PFSK-1 (cell line): ENCODE results near the gene SLC27A3.

Experiments
- SIN3A ChIP-seq: IDR thresholded peaks from 2 replicates; pipeline ENCODE4 v1.6.1; 2012; ENCODE audit warnings: mild to moderate bottlenecking, low read length, moderate library complexity, borderline replicate concordance; ENCODE audit not compliant: insufficient read depth
- TAF1 ChIP-seq: IDR thresholded peaks from 2 replicates; pipeline ENCODE4 v1.6.1; 2012; ENCODE audit warnings: low read length, control low read depth, borderline replicate concordance; ENCODE audit not compliant: insufficient read depth

DNA sequence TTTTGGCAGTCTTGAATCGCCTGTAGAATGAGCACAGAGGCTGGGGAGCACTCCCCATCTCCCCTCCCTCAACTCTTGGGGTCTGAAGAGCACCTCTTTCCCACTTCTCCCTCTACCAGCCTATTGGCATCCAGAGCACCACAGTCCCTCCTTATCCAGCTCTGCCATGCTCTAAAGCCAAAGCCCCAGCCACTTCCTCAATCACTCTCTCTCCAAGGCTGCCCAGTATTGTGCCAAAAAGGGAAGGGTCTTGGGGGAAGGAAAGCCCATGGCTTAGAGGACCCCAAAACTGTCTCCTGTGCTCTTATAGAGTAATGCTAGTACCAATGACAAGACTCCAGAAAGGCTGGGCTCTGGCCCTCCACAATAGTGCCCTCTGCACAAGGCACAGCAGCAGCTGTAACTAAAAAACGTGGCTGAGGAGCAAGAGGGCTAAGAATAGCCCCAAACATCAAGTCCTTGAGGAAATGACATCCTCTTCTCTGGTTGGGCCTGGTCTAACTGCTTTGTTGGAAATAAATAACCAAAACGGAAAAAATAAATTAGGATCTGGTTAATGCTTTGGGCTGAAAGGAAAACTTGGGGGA is 28.4 kb downstream of the SLC27A3 start:
- TF ChIP-seq SIN3A: no peak
- TF ChIP-seq TAF1: no peak
